HG02852 (cell line): Measurements from ENCODE around the gene SKIL.

Experiments
- ATAC-seq: cut with Tn5 transposase; IDR thresholded peaks from one replicate; pipeline ENCODE4 v1.9.1; 2021; ENCODE audit warnings: mild to moderate bottlenecking, moderate library complexity; ENCODE audit not compliant: unreplicated experiment

Gene SKIL

DNA sequence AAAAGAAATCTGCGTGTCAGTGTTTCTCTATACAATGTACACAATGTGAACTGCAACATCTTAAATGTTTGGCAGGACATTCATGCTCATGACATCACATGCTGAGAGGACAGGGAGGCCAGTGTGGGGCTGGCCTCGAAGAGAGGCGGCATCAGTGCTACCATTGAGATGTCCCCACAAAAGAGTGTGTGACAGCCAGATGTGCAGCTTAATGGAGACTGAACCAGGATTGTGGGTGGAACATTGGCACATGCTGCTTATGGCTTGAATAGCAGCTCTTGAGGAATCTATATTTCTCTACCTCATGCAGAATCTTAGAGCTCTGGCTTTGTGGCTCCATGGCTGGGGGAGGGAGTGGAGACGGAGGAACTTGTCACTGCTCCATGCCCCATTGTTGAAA, 79.7 kb downstream of the SKIL start:
- no peak for ATAC-seq

DNA sequence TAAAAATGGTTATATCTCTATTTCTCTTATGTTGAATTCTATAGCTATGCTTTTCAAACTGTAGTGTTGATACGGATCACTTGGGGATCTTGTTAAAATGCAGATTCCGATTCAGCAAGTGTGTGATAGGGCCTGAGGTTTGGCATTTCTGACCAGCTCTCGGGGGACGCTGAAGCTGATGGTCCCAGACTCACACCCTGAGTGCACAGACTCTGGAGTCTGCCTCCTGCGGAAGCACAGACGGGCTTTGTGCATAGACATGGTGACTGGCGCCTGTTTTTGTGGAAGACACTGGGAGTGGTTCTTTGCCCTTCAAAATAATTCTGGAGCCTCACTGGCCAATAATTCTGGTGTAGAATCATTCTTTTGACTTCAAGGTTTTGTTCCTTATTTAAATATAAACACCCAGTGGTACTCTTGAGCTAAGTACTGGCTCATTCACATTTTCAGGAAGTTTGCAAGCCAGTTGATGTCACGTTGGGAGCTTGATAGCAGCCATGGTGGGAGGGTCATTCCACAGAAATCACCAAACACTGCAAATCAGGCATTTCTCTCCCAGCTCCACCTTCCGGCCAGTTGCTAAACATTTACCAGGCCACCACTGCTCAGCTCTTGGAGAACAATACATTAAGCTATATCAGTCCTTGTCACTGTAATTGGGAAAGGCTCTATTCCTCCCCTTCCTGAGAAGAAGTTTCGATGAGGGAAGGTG, 80.3 kb downstream of the SKIL start:
- ATAC-seq, result no peak

DNA sequence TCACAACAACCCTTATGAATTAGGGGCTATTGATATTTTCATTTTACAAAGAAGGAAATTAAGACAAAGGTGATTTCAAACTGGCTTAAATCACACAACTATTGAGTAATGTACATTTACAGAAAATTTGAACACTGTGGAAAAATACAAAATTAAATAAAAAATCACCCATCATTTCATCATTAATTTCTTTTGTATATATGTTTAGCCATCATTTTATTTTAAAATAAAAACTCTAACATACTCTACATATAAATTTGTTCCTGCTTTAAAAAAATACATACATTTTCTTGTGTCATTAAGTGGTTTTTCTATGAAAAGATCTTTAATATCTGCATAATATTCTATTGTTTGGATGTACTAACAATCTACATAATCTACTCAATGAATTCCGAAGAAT, 81.3 kb downstream of the SKIL start:
- no peak for ATAC-seq

DNA sequence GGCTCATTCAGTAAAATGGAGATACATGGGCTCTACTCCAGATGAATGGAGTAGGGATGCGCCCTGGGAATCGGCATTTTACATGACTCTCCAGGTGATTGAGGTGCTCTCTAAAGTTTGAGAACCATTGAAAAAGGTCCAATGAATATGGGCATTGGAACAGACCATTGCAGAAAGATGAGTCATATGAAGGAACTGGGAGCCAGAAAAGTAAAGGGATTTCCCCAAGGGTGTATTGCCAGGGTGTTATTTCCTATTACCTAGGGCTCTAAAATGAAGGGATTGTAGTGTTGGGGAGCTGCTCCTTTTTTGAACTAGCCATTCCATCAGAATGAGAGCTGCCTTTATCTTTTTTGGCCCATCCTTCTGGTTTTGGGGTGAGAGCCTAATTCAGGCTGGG, 82.8 kb downstream of the SKIL start:
- ATAC-seq, result no peak

DNA sequence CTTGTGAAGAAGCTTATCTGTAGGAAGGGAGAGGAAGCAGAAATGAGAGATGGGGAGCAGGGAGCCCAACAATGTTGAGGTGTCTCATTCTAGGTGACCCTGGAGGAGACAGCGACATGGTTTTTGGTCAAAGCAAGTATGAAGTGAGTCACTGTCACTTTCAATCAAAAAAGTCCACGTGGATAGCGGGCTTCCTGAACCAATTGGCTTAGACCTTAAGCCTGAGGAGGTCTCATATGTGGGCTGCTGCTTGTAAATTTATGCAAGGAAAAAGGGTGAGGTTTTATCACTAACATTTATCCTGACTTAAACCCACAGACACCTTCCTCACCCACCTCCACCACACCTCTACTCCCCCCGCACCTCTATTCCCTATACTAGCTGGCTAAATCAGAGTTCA, 83.9 kb downstream of the SKIL start:
- ATAC-seq, result no peak

DNA sequence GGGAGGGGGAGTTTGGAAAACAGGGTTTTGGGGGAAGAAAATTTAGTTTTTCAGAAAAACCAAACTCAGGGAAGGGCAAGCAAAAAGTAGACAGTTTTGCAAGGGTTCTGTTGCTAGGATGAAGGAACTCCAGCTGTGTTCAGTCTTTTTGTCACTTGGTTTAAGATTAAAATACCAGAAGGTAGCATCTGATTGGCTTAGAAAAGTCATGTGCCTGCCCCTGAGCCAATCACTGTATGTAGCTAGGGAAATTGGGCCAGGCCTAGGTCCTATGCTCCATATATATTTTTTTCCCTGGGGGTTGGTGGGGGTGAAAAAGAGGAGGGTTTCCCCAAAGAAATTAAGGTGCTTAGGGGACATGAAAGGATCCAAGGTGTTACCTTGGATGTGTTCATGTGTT, 85.4 kb downstream of the SKIL start:
- no peak for ATAC-seq

DNA sequence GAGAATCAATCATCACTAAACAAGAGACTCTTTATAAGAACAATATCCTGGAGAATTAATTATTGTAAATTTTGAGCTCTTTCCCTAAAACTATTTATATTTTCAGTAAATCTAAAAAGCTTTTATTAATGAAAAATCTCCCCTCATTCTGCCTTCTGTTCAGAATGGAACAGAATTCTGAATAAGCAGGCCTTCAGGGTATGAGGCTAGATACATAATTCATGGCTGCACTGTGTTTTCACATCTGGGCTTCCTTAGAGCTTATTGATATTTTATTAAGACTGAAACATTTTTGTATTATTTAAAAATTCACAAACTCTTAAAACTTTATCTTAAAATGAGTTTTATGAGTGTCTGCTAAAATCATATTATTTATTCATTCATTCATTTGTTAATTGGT, 85.9 kb downstream of the SKIL start:
- ATAC-seq, result no peak
